ENCODE results near the gene RALGPS1. TPM values are rescaled to one million over a fixed set of nuclear protein-coding genes. Genes with fewer than 3 reads are reported as not detected.

RALGPS1 gene
- polyA plus RNA-seq, 1 of the 3 experiments (the other 2 are of a cell fraction) = 3.9 TPM

GRCh38 chr9:127182901-127183746, 268.5 kb downstream of the RALGPS1 start:
- no peak for DNase-seq
- Histone ChIP-seq H3K4me3 (ENCODE audit: low read depth in 2 of 2, low read length in 1 of 2) (no peak overlapping the region), H3K36me3 (replicated peaks in 1 of 2; ENCODE audit: control insufficient read depth in 1 of 2, insufficient read depth in 2 of 2, low read length in 1 of 2) (no peaks in the 10 kb centered on the region), H2AFZ (ENCODE audit: low read depth) (no peak overlapping the region), H3K9ac (no peak overlapping the region), H4K20me1 (ENCODE audit: insufficient read depth) (no peaks in the 10 kb centered on the region), H3F3A (replicated peaks; ENCODE audit: insufficient read depth) (peaks cover 13% of the 10 kb centered on the region), H3K79me2 (ENCODE audit: insufficient read depth) (no peaks in the 10 kb centered on the region), H3K9me2 (no peaks in the 10 kb centered on the region), H3K9me3 (no peaks in the 10 kb centered on the region), H3K27ac (ENCODE audit: low read depth in 2 of 2, low read length in 1 of 2) (no peak overlapping the region), H3K27me3 (ENCODE audit: insufficient read depth) (no peaks in the 10 kb centered on the region), H3K4me1 (ENCODE audit: control insufficient read depth in 1 of 2, insufficient read depth in 2 of 2, low read depth in 1 of 2, low read length in 1 of 2) (peaks cover 18 to 26% of the 10 kb centered on the region in 2 experiments; a peak in 3 of 4 replicates), H3K4me2 (no peak overlapping the region)
- TF ChIP-seq POLR2AphosphoS5 (IDR thresholded peaks at IDR 0.05; ENCODE audit: low read depth, low read length) = no peak
- no peak for TF ChIP-seq SMC3 (IDR thresholded peaks at IDR 0.05; ENCODE audit: low read depth, low read length)
- no peak for TF ChIP-seq IRF3 (IDR thresholded peaks at IDR 0.05; ENCODE audit: low read depth, low read length)
- TF ChIP-seq TCF12 (IDR thresholded peaks at IDR 0.05) = no peak
- no peak for TF ChIP-seq FOSL2 (IDR thresholded peaks at IDR 0.05; ENCODE audit: borderline replicate concordance, low read depth)
- no peak for TF ChIP-seq SIN3A (IDR thresholded peaks at IDR 0.05; ENCODE audit: borderline replicate concordance, low read depth, low read length)
- TF ChIP-seq RCOR1 (IDR thresholded peaks at IDR 0.05; ENCODE audit: low read length) = no peak
- TF ChIP-seq RAD21 (IDR thresholded peaks at IDR 0.05; ENCODE audit: low read length) = no peak
- no peak for TF ChIP-seq FOXM1 (IDR thresholded peaks at IDR 0.05; ENCODE audit: low read depth)
- TF ChIP-seq, protein P1, sequence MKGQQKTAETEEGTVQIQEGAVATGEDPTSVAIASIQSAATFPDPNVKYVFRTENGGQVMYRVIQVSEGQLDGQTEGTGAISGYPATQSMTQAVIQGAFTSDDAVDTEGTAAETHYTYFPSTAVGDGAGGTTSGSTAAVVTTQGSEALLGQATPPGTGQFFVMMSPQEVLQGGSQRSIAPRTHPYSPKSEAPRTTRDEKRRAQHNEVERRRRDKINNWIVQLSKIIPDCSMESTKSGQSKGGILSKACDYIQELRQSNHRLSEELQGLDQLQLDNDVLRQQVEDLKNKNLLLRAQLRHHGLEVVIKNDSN (IDR thresholded peaks at IDR 0.05; ENCODE audit: borderline replicate concordance, low read depth) = no peak
- no peak for TF ChIP-seq RXRA (IDR thresholded peaks at IDR 0.05; ENCODE audit: borderline replicate concordance, low read depth)
- TF ChIP-seq NRF1 (IDR thresholded peaks at IDR 0.05; ENCODE audit: low read depth, low read length) = no peak
- no peak for TF ChIP-seq GABPA (IDR thresholded peaks at IDR 0.05; ENCODE audit: low read depth)
- TF ChIP-seq FOXJ3 (CRISPR knock-in tag; IDR thresholded peaks at IDR 0.05) = no peak
- no peak for TF ChIP-seq NFIC (IDR thresholded peaks at IDR 0.05; ENCODE audit: borderline replicate concordance)
- TF ChIP-seq, protein P2, sequence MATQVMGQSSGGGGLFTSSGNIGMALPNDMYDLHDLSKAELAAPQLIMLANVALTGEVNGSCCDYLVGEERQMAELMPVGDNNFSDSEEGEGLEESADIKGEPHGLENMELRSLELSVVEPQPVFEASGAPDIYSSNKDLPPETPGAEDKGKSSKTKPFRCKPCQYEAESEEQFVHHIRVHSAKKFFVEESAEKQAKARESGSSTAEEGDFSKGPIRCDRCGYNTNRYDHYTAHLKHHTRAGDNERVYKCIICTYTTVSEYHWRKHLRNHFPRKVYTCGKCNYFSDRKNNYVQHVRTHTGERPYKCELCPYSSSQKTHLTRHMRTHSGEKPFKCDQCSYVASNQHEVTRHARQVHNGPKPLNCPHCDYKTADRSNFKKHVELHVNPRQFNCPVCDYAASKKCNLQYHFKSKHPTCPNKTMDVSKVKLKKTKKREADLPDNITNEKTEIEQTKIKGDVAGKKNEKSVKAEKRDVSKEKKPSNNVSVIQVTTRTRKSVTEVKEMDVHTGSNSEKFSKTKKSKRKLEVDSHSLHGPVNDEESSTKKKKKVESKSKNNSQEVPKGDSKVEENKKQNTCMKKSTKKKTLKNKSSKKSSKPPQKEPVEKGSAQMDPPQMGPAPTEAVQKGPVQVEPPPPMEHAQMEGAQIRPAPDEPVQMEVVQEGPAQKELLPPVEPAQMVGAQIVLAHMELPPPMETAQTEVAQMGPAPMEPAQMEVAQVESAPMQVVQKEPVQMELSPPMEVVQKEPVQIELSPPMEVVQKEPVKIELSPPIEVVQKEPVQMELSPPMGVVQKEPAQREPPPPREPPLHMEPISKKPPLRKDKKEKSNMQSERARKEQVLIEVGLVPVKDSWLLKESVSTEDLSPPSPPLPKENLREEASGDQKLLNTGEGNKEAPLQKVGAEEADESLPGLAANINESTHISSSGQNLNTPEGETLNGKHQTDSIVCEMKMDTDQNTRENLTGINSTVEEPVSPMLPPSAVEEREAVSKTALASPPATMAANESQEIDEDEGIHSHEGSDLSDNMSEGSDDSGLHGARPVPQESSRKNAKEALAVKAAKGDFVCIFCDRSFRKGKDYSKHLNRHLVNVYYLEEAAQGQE (IDR thresholded peaks at IDR 0.05; ENCODE audit: low read depth, low read length) = no peak
- TF ChIP-seq TEAD4 (IDR thresholded peaks at IDR 0.05; ENCODE audit: borderline replicate concordance, insufficient read depth) = no peak
- ChIA-PET POLR2A (no interaction called here), CTCF (interaction anchor here (0.8 to 2.2 kb wide), 3 partner anchors 13 to 243 kb away, joined by 3 to 7 read pairs (median 6); no protein-coding TSS in a partner anchor)
- WGBS (ENCODE audit: low lambda C conversion rate) = 95% methylated on average over 13 of the region's 14 CpGs
